Measurements from ENCODE around the gene NAA80.

- TF ChIP-seq CTCF (IDR thresholded peaks at IDR 0.05; ENCODE audit: insufficient read depth, low read depth, low read length) = no peak
- TF ChIP-seq EZH2 (IDR thresholded peaks at IDR 0.05; ENCODE audit: insufficient read depth, low read length) = no peak
Observed at GRCh38 chr3:50265571-50265970, 33.6 kb downstream of the NAA80 start.

All from astrocyte (in vitro differentiated cells and primary cell).